Spleen (tissue), 11 donors: ENCODE measurements around the gene RABGGTB. TPM values are rescaled to one million over a fixed set of nuclear protein-coding genes. Genes with fewer than 3 reads are reported as not detected.
"Not testable (repeated sequence)": the region's sequence is repeated elsewhere in the genome, so short reads cannot be mapped to it uniquely, and the experiment has no call there.

ENCODE experiments used
- DNase-seq: peaks from one replicate; pipeline ENCODE4 v3.0.0-alpha.2; 2020
- H3K27ac ChIP-seq, 8 donors: fragments of 200-600 bp; sonication (generic) in 7 of 8; 1 replicate in 4 of 8; 2 replicates in 4 of 8; pipeline versions ENCODE4 v1.5.0 to v1.8.0; 2016 to 2021; ENCODE audit warnings: inconsistent platforms in 4 of 8, mild to moderate bottlenecking in 4 of 8, moderate library complexity in 1 of 8
- H3K27me3 ChIP-seq, 7 donors: fragments of 200-600 bp; sonication (generic) in 6 of 7; replicated peaks in 1 of 7; 1 replicate in 4 of 7; 2 replicates in 3 of 7; pipeline versions ENCODE4 v1.5.0 to v1.8.0; 2016 to 2021; ENCODE audit warnings: inconsistent platforms in 3 of 7, mild to moderate bottlenecking in 1 of 7
- H3K36me3 ChIP-seq, 6 donors: fragments of 200-600 bp; sonication (generic) in 5 of 6; 1 replicate in 4 of 6; 2 replicates in 2 of 6; pipeline versions ENCODE4 v1.5.0 to v1.8.0; 2016 to 2021; ENCODE audit warnings: inconsistent platforms in 2 of 6
- H3K4me1 ChIP-seq, 6 donors: fragments of 200-600 bp; sonication (generic) in 5 of 6; 1 replicate in 3 of 6; 2 replicates in 3 of 6; pipeline versions ENCODE4 v1.5.0 to v1.8.0; 2016 to 2021; ENCODE audit warnings: inconsistent platforms in 3 of 6
- H3K4me3 ChIP-seq, 8 donors: fragments of 200-600 bp; sonication (generic) in 7 of 8; 1 replicate in 4 of 8; 2 replicates in 4 of 8; pipeline versions ENCODE4 v1.5.0 to v1.8.0; 2016 to 2021; ENCODE audit warnings: inconsistent platforms in 4 of 8, mild to moderate bottlenecking in 4 of 8, moderate library complexity in 2 of 8
- H3K9me3 ChIP-seq, 8 donors: fragments of 200-600 bp; sonication (generic) in 7 of 8; 1 replicate in 4 of 8; 2 replicates in 4 of 8; pipeline versions ENCODE4 v1.5.0 to v1.8.0; 2016 to 2021; ENCODE audit warnings: inconsistent platforms in 4 of 8
- POLR2A ChIP-seq, 3 donors: fragments of 450-650 bp; IDR thresholded peaks; one replicate each; pipeline ENCODE4 v1.5.1; 2017; ENCODE audit warnings: antibody characterized with exemption in 3 of 3, mild to moderate bottlenecking in 1 of 3
- POLR2AphosphoS5 ChIP-seq, 3 donors: sonication (generic); formaldehyde crosslinking; IDR thresholded peaks; one replicate each; pipeline ENCODE4 v1.5.1; 2017; ENCODE audit warnings: antibody characterized with exemption in 3 of 3
- WGBS, 5 donors: extraction: QIAGEN DNeasy Blood & Tissue Kit in 3 of 5; methylation state at CpG; one replicate each; pipeline versions ENCODE4 v1.1.5 to v1.1.7; 2013 to 2018; 5-methylcytosine and 5-hydroxymethylcytosine counted together
- intact Hi-C: fragments of 100-400 bp; cut with DNase I; formaldehyde crosslinking; loops from one replicate; pipeline ENCODE4 v1.15.0; 2023; ENCODE audit warnings: low total_unique reads
- polyA plus RNA-seq, 3 donors: library from polyadenylated mRNA; stranded (reverse); fragments of 200-250 nt; gene quantifications; one replicate each; pipeline ENCODE4 v1.2.1, GENCODE V29; 2013
- total RNA-seq, 7 donors: library from RNA; depleted of rRNA in 3 of 7; stranded (reverse); fragments of >200 nt in 3 of 7; fragmentation: NEBNext Ultra II Directional in 4 of 7; extraction: Animal tissue kit (Norgen Biotek cat#: 25700) in 4 of 7; gene quantifications; one replicate each; pipeline versions ENCODE4 v1.1.0 to v1.2.1, GENCODE V29; 2016 to 2021
- TF ChIP-seq, protein P1 (sequence below), 11 experiments: fragments of 200-600 bp in 7 of 11; fragments of 450-650 bp in 4 of 11; sonication (generic) in 4 of 11; IDR thresholded peaks in 8 of 11; conservative IDR thresholded peaks in 3 of 11; 1 replicate in 7 of 11; 2 replicates in 4 of 11; pipeline versions ENCODE4 v1.4.0 to v1.8.0; 2016 to 2021; ENCODE audit warnings: antibody characterized with exemption in 11 of 11, inconsistent platforms in 4 of 11, mild to moderate bottlenecking in 1 of 11
- donor health status: healthy with polysubstance abuse.
- donor health status: DM: no; HTN: no; CAD: no; lungs with moderate emphysema.
- donor health status: DM: no; HTN: no; CAD: no.
- donor health status: Bipolar disorder and iron deficiency.
- donor health status: healthy.
- donor health status: DM: no; HTN: no; CAD: no.
- donor health status: DM: yes; HTN: yes; CAD: no.

RABGGTB gene
- total and polyA plus RNA-seq, 10 donors: 55.2 to 94.8 (median 75.9) TPM

DNA sequence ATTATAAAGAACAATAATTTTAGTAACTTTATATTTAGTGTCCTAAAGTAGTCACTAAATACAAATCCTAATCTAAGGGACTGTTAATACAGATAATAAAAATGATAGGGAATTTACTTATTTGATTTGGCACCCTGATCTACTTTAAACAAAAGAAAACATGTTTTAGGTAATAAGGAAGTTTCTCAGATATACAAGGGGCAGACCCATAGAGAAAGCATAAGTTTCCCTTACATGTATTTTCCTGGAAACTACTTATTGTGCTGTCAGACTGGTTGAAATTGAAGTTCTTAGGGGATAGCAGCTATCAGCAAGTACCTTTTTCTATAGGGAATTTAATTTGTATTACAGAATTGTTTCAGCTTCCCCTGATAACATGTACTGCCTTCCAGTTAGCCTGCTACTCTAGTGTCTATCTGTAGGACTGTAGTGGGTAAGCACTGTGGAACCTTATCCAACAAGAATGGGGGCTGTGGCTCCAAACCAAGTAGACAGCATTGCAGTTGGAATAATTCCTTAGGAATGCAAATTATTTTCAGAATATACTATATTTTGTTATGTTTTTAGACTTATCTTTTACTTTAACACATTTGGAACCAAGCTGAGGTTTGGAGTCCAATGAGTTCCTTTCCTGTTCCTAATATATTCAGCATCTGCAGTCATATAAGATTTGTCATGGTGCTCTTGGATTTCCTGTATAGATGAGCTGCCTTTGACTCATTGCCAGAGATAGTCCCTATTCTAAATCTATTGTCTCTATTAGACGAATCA, 25.3 kb downstream of the RABGGTB start:
- Histone ChIP-seq H3K27me3 (no peaks in the 10 kb centered on the region), H3K9me3 (no peaks in the 10 kb centered on the region), H3K4me3 (no peak overlapping the region), H3K27ac (no peak overlapping the region), H3K36me3 (no peaks in the 10 kb centered on the region), H3K4me1 (no peaks in the 10 kb centered on the region)
- 74 to 98% (median 86%) methylated on average over 1 of the region's 1 CpG for WGBS, 5 donors
- no peak for DNase-seq
- intact Hi-C loops: no loop called here
- TF ChIP-seq POLR2AphosphoS5 (IDR thresholded peaks at IDR 0.05) (no peak), POLR2A (IDR thresholded peaks at IDR 0.05) (no peak)
- TF ChIP-seq, protein P1, sequence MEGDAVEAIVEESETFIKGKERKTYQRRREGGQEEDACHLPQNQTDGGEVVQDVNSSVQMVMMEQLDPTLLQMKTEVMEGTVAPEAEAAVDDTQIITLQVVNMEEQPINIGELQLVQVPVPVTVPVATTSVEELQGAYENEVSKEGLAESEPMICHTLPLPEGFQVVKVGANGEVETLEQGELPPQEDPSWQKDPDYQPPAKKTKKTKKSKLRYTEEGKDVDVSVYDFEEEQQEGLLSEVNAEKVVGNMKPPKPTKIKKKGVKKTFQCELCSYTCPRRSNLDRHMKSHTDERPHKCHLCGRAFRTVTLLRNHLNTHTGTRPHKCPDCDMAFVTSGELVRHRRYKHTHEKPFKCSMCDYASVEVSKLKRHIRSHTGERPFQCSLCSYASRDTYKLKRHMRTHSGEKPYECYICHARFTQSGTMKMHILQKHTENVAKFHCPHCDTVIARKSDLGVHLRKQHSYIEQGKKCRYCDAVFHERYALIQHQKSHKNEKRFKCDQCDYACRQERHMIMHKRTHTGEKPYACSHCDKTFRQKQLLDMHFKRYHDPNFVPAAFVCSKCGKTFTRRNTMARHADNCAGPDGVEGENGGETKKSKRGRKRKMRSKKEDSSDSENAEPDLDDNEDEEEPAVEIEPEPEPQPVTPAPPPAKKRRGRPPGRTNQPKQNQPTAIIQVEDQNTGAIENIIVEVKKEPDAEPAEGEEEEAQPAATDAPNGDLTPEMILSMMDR (IDR thresholded peaks at IDR 0.05 in 8 of 11, conservative IDR thresholded peaks at IDR 0.05 in 3 of 11): no peak

- H3K36me3 ChIP-seq: no peaks in the 10 kb centered on the region
- H3K4me3 ChIP-seq: no peak overlapping the region
- no peaks in the 10 kb centered on the region for H3K4me1 ChIP-seq
- no peaks in the 10 kb centered on the region for H3K9me3 ChIP-seq
- no peak for DNase-seq
- 76 to 100% (median 91%) methylated on average over 3 of the region's 3 CpGs for WGBS, 5 donors
- no peak overlapping the region for H3K27ac ChIP-seq
- H3K27me3 ChIP-seq: no peaks in the 10 kb centered on the region
- intact Hi-C loops: no loop called here
- TF ChIP-seq, protein P1 (IDR thresholded peaks at IDR 0.05 in 8 of 11, conservative IDR thresholded peaks at IDR 0.05 in 3 of 11): no peak
- TF ChIP-seq POLR2A (IDR thresholded peaks at IDR 0.05) (no peak), POLR2AphosphoS5 (IDR thresholded peaks at IDR 0.05) (no peak)
Measured at GRCh38 chr1:75812065-75812464, 26.0 kb downstream of the RABGGTB start.

- H3K36me3 ChIP-seq, H3K27ac ChIP-seq, H3K4me1 ChIP-seq, H3K27me3 ChIP-seq, intact Hi-C loops, DNase-seq, H3K4me3 ChIP-seq: not testable (repeated sequence)
- peaks cover 0 to 18% (median 8%) of the 10 kb centered on the region in 8 donors for H3K9me3 ChIP-seq
- WGBS, 5 donors: 76 to 85% (median 79%) methylated on average over 1 of the region's 1 CpG
Measured at GRCh38 chr1:75823596-75823995, 37.5 kb downstream of the RABGGTB start.

GRCh38 chr1:75836528-75837100, 50.6 kb downstream of the RABGGTB start:
- intact Hi-C loops: no loop called here
- DNase-seq: no peak
- H3K4me3 ChIP-seq: no peak overlapping the region
- H3K36me3 ChIP-seq: no peaks in the 10 kb centered on the region
- H3K9me3 ChIP-seq: peaks cover 0 to 36% (median 29%) of the 10 kb centered on the region in 8 donors
- 43 to 60% (median 49%) methylated on average over 2 of the region's 2 CpGs for WGBS, 5 donors
- H3K27me3 ChIP-seq: no peaks in the 10 kb centered on the region
- TF ChIP-seq POLR2AphosphoS5 (IDR thresholded peaks at IDR 0.05) (no peak), POLR2A (IDR thresholded peaks at IDR 0.05) (no peak)
- TF ChIP-seq, protein P1 (IDR thresholded peaks at IDR 0.05 in 8 of 11, conservative IDR thresholded peaks at IDR 0.05 in 3 of 11): no peak
- H3K27ac ChIP-seq: no peak overlapping the region
- H3K4me1 ChIP-seq: no peaks in the 10 kb centered on the region
